Esophagus (tissue), 2 donors: ENCODE data around the gene TPSD1. TPM values are rescaled to one million over a fixed set of nuclear protein-coding genes. Genes with fewer than 3 reads are reported as not detected.
"Not testable (repeated sequence)": the region's sequence is repeated elsewhere in the genome, so short reads cannot be mapped to it uniquely, and the experiment has no call there.

Experiments
- H3K27ac ChIP-seq, 2 donors: one replicate each; pipeline ENCODE4 v1.5.1; 2013; ENCODE audit warnings: low read depth in 2 of 2, mild to moderate bottlenecking in 2 of 2, inconsistent platforms in 1 of 2, low read length in 1 of 2, moderate library complexity in 1 of 2
- H3K27me3 ChIP-seq, 2 donors: one replicate each; pipeline ENCODE4 v1.6.1; 2013; ENCODE audit warnings: low read length in 2 of 2, control low read depth in 1 of 2, mild to moderate bottlenecking in 1 of 2; ENCODE audit not compliant: insufficient read depth in 2 of 2, control insufficient read depth in 1 of 2
- H3K36me3 ChIP-seq, 2 donors: one replicate each; pipeline ENCODE4 v1.6.1; 2013; ENCODE audit warnings: low read length in 1 of 2; ENCODE audit not compliant: control insufficient read depth in 2 of 2, insufficient read depth in 2 of 2
- H3K4me1 ChIP-seq, 2 donors: one replicate each; pipeline ENCODE4 v1.6.1; 2013; ENCODE audit warnings: low read length in 1 of 2; ENCODE audit not compliant: control insufficient read depth in 2 of 2, insufficient read depth in 2 of 2
- H3K4me3 ChIP-seq, 2 donors: one replicate each; pipeline ENCODE4 v1.5.1; 2013; ENCODE audit warnings: low read length in 2 of 2, mild to moderate bottlenecking in 2 of 2, low read depth in 1 of 2, moderate library complexity in 1 of 2
- H3K9me3 ChIP-seq, 2 donors: one replicate each; pipeline ENCODE4 v1.6.1; 2013; ENCODE audit warnings: mild to moderate bottlenecking in 2 of 2, low read depth in 1 of 2, low read length in 1 of 2, moderate library complexity in 1 of 2; ENCODE audit not compliant: control insufficient read depth in 2 of 2, insufficient read depth in 1 of 2
- WGBS, 2 donors: extraction: QIAGEN DNeasy Blood & Tissue Kit; methylation state at CpG; one replicate each; pipeline ENCODE4 v1.1.7; 2013; 5-methylcytosine and 5-hydroxymethylcytosine counted together
- polyA plus RNA-seq, 2 donors: library from polyadenylated mRNA; stranded (reverse); fragments of 200-250 nt; gene quantifications; one replicate each; pipeline ENCODE4 v1.2.3, GENCODE V29; 2013
- donor health status: healthy with polysubstance abuse.
- donor health status: Bipolar disorder and iron deficiency.

The TPSD1 gene
- polyA plus RNA-seq = 1 to 10 TPM in 1 of 2 donors, under 1 TPM in 1; 0.83 to 1.5 TPM

DNA sequence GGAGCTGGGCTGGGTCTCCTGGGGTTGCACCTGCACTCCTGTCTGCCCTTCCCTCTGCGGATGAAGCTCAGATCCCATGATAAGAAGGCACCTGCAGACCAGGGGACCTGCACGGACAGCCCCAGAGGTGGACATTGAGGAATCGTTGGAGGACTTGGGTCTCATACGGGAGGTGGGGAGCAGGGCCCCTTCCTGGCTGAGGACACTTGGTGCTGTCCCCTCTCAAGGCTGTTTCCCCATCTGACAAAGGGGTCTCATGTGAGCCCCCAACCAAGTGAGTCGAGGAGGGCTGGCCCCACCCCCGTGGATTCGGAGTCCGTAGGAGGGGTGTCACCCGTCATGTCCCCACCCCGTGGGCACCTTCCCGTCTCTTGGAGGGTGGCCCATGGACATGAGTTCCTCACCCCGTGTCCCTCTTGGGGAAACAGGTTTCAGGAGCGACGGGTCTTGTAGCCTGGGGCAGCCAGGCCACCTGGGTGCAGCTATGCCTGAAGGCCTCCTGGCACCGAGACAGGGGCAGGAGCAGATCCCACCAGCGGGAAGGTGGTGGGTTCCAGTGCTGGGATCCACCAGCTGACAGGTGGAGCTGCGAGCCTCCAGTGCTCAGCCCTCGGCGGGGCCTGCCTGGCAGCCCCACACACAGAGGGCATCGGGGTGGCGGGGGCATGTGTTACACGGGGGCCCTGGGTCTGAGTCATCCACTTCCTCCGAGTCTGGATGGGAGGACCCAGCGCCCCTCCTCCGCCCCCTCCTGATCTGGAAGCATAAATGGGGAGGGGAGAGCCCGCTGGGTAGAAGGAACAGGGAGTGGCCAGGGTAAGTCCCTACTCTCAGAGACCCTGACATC lies at the start of gene TPSD1:
Gene TPSD1 (plus strand): TSS at position 794 of the 847 bp plus-strand sequence. CDS start 212 bp downstream, outside the sequence.
- H3K27ac ChIP-seq, H3K4me1 ChIP-seq, H3K9me3 ChIP-seq, H3K4me3 ChIP-seq, H3K27me3 ChIP-seq, H3K36me3 ChIP-seq: not testable (repeated sequence)
- 51 to 56% methylated on average over 19 to 26 of the region's 26 CpGs for WGBS, 2 donors

GRCh38 chr16:1206326-1206725 lies 49.5 kb upstream of the TPSD1 start:
- WGBS, 2 donors = 67 to 71% methylated on average over 9 of the region's 9 CpGs
- Histone ChIP-seq H3K36me3 (no peaks in the 10 kb centered on the region), H3K27me3 (no peaks in the 10 kb centered on the region), H3K4me1 (no peaks in the 10 kb centered on the region), H3K4me3 (no peak overlapping the region), H3K9me3 (no peaks in the 10 kb centered on the region), H3K27ac (no peak overlapping the region)

- Histone ChIP-seq H3K27me3 (no peaks in the 10 kb centered on the region), H3K36me3 (no peaks in the 10 kb centered on the region), H3K4me1 (no peaks in the 10 kb centered on the region), H3K9me3 (no peaks in the 10 kb centered on the region), H3K4me3 (no peak overlapping the region), H3K27ac (no peak overlapping the region)
- WGBS, 2 donors = 74 to 77% methylated on average over 15 to 16 of the region's 16 CpGs
These were observed 49.1 kb upstream of the TPSD1 start for GRCh38 chr16:1206786-1207185.

DNA sequence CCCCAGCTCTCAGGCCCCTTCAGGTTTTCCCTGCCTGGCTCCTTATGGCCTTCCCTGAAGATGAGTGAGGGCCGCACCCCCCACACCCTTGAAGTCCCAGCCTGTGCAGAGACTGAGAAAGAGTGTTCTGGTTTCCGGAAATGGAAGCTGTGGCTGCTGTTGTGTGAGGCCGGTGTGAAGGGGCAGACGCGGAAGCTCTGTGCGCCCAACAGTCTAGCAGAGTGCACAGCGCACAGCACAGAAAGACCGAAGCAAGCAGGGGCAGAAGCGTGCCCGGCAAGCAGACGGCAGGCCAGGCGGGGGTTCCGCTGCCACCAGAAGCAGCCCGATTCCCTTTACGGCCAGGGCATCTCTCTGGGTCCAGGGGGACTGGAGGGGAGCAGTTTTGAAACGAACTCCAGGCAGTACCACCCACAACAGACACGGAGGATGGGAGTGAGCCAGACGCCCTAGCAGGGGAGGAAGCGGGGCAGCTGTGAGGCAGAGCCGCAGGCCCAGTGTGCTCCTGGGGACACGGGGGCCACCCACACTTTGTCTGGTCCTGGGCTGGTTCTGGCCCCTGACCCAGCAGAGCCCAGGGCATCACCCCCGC lies 47.5 kb upstream of the TPSD1 start:
- H3K9me3 ChIP-seq = no peaks in the 10 kb centered on the region
- no peaks in the 10 kb centered on the region for H3K27me3 ChIP-seq
- no peaks in the 10 kb centered on the region for H3K4me1 ChIP-seq
- no peak overlapping the region for H3K4me3 ChIP-seq
- 79 to 80% methylated on average over 21 to 22 of the region's 22 CpGs for WGBS, 2 donors
- peaks cover 0 to 2% of the 10 kb centered on the region in 2 donors for H3K36me3 ChIP-seq
- H3K27ac ChIP-seq = no peak overlapping the region

- H3K36me3 ChIP-seq = peaks cover 0 to 2% of the 10 kb centered on the region in 2 donors
- 92% methylated on average over 32 to 43 of the region's 43 CpGs for WGBS, 2 donors
These were observed 46.8 kb upstream of the TPSD1 start for GRCh38 chr16:1209081-1209480.

DNA sequence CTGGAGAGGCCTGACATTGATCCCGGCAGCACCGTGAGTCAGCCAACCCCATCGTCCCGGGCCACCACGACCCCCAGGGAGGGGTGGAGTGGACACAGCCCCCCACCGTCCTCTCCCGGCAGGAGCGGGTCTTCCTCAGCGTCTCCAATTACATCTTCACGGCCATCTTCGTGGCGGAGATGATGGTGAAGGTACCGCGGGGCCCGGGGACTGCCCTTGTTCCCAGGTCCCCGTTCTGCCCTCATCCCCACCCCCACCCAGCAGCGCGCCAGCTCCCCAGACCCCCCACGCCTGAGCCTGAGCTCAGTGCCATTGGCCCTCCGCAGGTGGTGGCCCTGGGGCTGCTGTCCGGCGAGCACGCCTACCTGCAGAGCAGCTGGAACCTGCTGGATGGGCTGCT lies 45.4 kb upstream of the TPSD1 start:
- no peaks in the 10 kb centered on the region for H3K4me1 ChIP-seq
- H3K27me3 ChIP-seq = no peaks in the 10 kb centered on the region
- H3K36me3 ChIP-seq = peaks cover 0 to 2% of the 10 kb centered on the region in 2 donors
- no peak overlapping the region for H3K27ac ChIP-seq
- no peaks in the 10 kb centered on the region for H3K9me3 ChIP-seq
- 81 to 84% methylated on average over 23 of the region's 23 CpGs for WGBS, 2 donors
- no peak overlapping the region for H3K4me3 ChIP-seq

More at GRCh38 chr16:1209081-1209480, 46.8 kb upstream of the TPSD1 start:
- Histone ChIP-seq H3K4me3 (no peak overlapping the region), H3K27ac (no peak overlapping the region), H3K27me3 (no peaks in the 10 kb centered on the region), H3K4me1 (no peaks in the 10 kb centered on the region), H3K9me3 (no peaks in the 10 kb centered on the region)

- Histone ChIP-seq H3K36me3 (peaks cover 0 to 2% of the 10 kb centered on the region in 2 donors), H3K9me3 (no peaks in the 10 kb centered on the region), H3K27ac (no peak overlapping the region), H3K4me3 (no peak overlapping the region), H3K4me1 (no peaks in the 10 kb centered on the region), H3K27me3 (no peaks in the 10 kb centered on the region)
- WGBS, 2 donors = 90 to 91% methylated on average over 58 to 65 of the region's 65 CpGs
These were observed 44.2 kb upstream of the TPSD1 start for GRCh38 chr16:1211451-1212268.

DNA sequence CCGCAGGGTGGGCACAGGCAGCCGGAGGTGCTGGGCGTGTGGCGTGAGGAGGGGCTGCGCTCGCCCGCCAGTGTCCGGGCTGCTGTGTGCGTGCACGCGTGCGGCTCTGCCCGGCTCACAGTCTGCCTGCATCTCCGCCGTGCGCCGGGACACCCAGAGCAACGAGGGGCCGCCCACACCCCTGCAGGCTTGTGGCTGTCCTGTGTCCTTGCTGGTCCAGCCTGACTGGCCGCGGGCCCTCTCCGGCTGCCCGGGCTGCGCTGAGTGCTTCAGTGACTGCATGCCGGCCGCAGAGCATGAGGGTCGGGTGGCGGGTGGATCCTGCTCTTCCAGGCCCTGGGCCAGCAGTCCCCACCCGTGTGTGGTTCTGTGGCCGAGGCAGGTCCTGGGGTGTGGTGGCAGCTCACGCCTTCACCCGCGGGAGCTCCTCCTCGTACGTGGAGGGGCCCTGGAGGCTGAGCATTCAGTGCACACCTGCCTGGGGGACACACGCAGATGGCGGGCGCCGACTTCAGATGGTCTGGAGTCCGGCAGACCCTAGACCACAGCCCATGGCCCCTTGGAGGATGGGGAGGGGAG lies 43.2 kb upstream of the TPSD1 start:
- H3K36me3 ChIP-seq = peaks cover 0 to 2% of the 10 kb centered on the region in 2 donors
- H3K27me3 ChIP-seq = no peaks in the 10 kb centered on the region
- no peaks in the 10 kb centered on the region for H3K4me1 ChIP-seq
- no peaks in the 10 kb centered on the region for H3K9me3 ChIP-seq
- no peak overlapping the region for H3K27ac ChIP-seq
- 86 to 87% methylated on average over 36 to 40 of the region's 40 CpGs for WGBS, 2 donors
- H3K4me3 ChIP-seq = no peak overlapping the region

- 77 to 78% methylated on average over 8 of the region's 8 CpGs for WGBS, 2 donors
- Histone ChIP-seq H3K27ac (no peak overlapping the region), H3K4me1 (no peaks in the 10 kb centered on the region), H3K36me3 (peaks cover 0 to 2% of the 10 kb centered on the region in 2 donors), H3K9me3 (no peaks in the 10 kb centered on the region), H3K4me3 (no peak overlapping the region), H3K27me3 (no peaks in the 10 kb centered on the region)
These were observed 42.6 kb upstream of the TPSD1 start for GRCh38 chr16:1213231-1213630.
